H1 (cell line): ENCODE measurements around the gene ENPP6.

ENCODE experiments used
- CTCF ChIP-seq, 3 experiments: IDR thresholded peaks; 1 replicate in 2 of 3; 2 replicates in 1 of 3; pipeline versions ENCODE4 v1.5.1 to v1.6.1; 2011; ENCODE audit warnings: low read length in 3 of 3, mild to moderate bottlenecking in 3 of 3, inconsistent platforms in 2 of 3, low read depth in 1 of 3, moderate library complexity in 1 of 3; ENCODE audit not compliant: insufficient read depth in 1 of 3; ENCODE audit errors: control extremely low read depth in 1 of 3
- EGR1 ChIP-seq: IDR thresholded peaks from 2 replicates; pipeline ENCODE4 v1.6.1; 2011; ENCODE audit warnings: low read depth, low read length, borderline replicate concordance
- JUND ChIP-seq: IDR thresholded peaks from 2 replicates; pipeline ENCODE4 v1.6.1; 2011; ENCODE audit warnings: mild to moderate bottlenecking, improper control_type of control experiment, low read length
- MAFK ChIP-seq: IDR thresholded peaks from 2 replicates; pipeline ENCODE4 v1.6.1; 2012; ENCODE audit warnings: low read depth, mild to moderate bottlenecking, improper control_type of control experiment, low read length
- NANOG ChIP-seq: IDR thresholded peaks from 2 replicates; pipeline ENCODE4 v1.6.1; 2011; ENCODE audit warnings: low read length, low read depth, mild to moderate bottlenecking, inconsistent platforms; ENCODE audit not compliant: insufficient read depth, poor library complexity, severe bottlenecking
- NRF1 ChIP-seq: IDR thresholded peaks from 2 replicates; pipeline ENCODE4 v1.6.1; 2011; ENCODE audit warnings: mild to moderate bottlenecking, low read depth, low read length, improper control_type of control experiment
- RAD21 ChIP-seq, 2 experiments: IDR thresholded peaks in 1 of 2; conservative IDR thresholded peaks in 1 of 2; 2 replicates each; pipeline ENCODE4 v1.6.1; 2011; ENCODE audit warnings: low read depth in 2 of 2, low read length in 2 of 2, improper control_type of control experiment in 1 of 2, inconsistent platforms in 1 of 2, mild to moderate bottlenecking in 1 of 2, moderate library complexity in 1 of 2
- SP1 ChIP-seq: IDR thresholded peaks from 2 replicates; pipeline ENCODE4 v1.6.1; 2011; ENCODE audit warnings: low read depth, low read length
- SP2 ChIP-seq: IDR thresholded peaks from 2 replicates; pipeline ENCODE4 v1.6.1; 2012; ENCODE audit warnings: mild to moderate bottlenecking, low read length, inconsistent platforms
- USF2 ChIP-seq: IDR thresholded peaks from 2 replicates; pipeline ENCODE4 v1.6.1; 2011; ENCODE audit warnings: low read length, improper control_type of control experiment
- ZNF274 ChIP-seq: IDR thresholded peaks from 2 replicates; pipeline ENCODE4 v1.7.0; 2012; ENCODE audit warnings: low read length, borderline replicate concordance; ENCODE audit errors: extremely low read depth

- TF ChIP-seq JUND (no peak), MAFK (no peak), CTCF (IDR thresholded peaks at IDR 0.05; ENCODE audit: control extremely low read depth in 1 of 3, insufficient read depth in 1 of 3, low read depth in 1 of 3, low read length in 3 of 3) (no peak), RAD21 (IDR thresholded peaks at IDR 0.05 in 1 of 2, conservative IDR thresholded peaks at IDR 0.05 in 1 of 2; ENCODE audit: low read depth in 2 of 2, low read length in 2 of 2) (no peak), NANOG (no peak), SP1 (no peak), SP2 (no peak), NRF1 (no peak), EGR1 (no peak), ZNF274 (no peak), USF2 (no peak)
Measured at GRCh38 chr4:184126800-184127199, 90.9 kb downstream of the ENPP6 start.
